Measurements from ENCODE around the gene NHLH1.

Gene NHLH1

GRCh38 chr1:160330119-160330518, 36.8 kb upstream of the NHLH1 start:
- TF ChIP-seq, protein P1, sequence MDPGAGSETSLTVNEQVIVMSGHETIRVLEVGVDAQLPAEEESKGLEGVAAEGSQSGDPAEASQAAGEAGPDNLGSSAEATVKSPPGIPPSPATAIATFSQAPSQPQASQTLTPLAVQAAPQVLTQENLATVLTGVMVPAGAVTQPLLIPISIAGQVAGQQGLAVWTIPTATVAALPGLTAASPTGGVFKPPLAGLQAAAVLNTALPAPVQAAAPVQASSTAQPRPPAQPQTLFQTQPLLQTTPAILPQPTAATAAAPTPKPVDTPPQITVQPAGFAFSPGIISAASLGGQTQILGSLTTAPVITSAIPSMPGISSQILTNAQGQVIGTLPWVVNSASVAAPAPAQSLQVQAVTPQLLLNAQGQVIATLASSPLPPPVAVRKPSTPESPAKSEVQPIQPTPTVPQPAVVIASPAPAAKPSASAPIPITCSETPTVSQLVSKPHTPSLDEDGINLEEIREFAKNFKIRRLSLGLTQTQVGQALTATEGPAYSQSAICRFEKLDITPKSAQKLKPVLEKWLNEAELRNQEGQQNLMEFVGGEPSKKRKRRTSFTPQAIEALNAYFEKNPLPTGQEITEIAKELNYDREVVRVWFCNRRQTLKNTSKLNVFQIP (CRISPR knock-in tag; IDR thresholded peaks at IDR 0.05; ENCODE audit: borderline replicate concordance, low read depth), result no peak
- TF ChIP-seq ZNF8 (CRISPR knock-in tag; IDR thresholded peaks at IDR 0.05) (no peak), ARNTL (CRISPR knock-in tag; IDR thresholded peaks at IDR 0.05; ENCODE audit: borderline replicate concordance, low read depth) (no peak), OSR1 (CRISPR knock-in tag; IDR thresholded peaks at IDR 0.05) (no peak), GLIS3 (CRISPR knock-in tag; IDR thresholded peaks at IDR 0.05) (no peak), CREB5 (CRISPR knock-in tag; IDR thresholded peaks at IDR 0.05; ENCODE audit: low read depth) (no peak), ZFP30 (CRISPR knock-in tag; IDR thresholded peaks at IDR 0.05) (no peak), ZC3H10 (CRISPR knock-in tag; IDR thresholded peaks at IDR 0.05) (no peak), ISL1 (CRISPR knock-in tag; IDR thresholded peaks at IDR 0.05) (no peak), CSDC2 (CRISPR knock-in tag; IDR thresholded peaks at IDR 0.05) (no peak), BACH2 (CRISPR knock-in tag; IDR thresholded peaks at IDR 0.05; ENCODE audit: borderline replicate concordance) (no peak), ZNF565 (CRISPR knock-in tag; conservative IDR thresholded peaks at IDR 0.05; ENCODE audit: low read depth) (no peak), TCF4 (CRISPR knock-in tag; IDR thresholded peaks at IDR 0.05; ENCODE audit: borderline replicate concordance) (no peak), ZNF70 (CRISPR knock-in tag; IDR thresholded peaks at IDR 0.05) (no peak), RARB (CRISPR knock-in tag; IDR thresholded peaks at IDR 0.05) (no peak), PPARA (CRISPR knock-in tag; IDR thresholded peaks at IDR 0.05; ENCODE audit: borderline replicate concordance) (no peak), PATZ1 (CRISPR knock-in tag; IDR thresholded peaks at IDR 0.05; ENCODE audit: borderline replicate concordance) (no peak), CSRNP3 (CRISPR knock-in tag; IDR thresholded peaks at IDR 0.05) (no peak)
- TF ChIP-seq, protein P2, sequence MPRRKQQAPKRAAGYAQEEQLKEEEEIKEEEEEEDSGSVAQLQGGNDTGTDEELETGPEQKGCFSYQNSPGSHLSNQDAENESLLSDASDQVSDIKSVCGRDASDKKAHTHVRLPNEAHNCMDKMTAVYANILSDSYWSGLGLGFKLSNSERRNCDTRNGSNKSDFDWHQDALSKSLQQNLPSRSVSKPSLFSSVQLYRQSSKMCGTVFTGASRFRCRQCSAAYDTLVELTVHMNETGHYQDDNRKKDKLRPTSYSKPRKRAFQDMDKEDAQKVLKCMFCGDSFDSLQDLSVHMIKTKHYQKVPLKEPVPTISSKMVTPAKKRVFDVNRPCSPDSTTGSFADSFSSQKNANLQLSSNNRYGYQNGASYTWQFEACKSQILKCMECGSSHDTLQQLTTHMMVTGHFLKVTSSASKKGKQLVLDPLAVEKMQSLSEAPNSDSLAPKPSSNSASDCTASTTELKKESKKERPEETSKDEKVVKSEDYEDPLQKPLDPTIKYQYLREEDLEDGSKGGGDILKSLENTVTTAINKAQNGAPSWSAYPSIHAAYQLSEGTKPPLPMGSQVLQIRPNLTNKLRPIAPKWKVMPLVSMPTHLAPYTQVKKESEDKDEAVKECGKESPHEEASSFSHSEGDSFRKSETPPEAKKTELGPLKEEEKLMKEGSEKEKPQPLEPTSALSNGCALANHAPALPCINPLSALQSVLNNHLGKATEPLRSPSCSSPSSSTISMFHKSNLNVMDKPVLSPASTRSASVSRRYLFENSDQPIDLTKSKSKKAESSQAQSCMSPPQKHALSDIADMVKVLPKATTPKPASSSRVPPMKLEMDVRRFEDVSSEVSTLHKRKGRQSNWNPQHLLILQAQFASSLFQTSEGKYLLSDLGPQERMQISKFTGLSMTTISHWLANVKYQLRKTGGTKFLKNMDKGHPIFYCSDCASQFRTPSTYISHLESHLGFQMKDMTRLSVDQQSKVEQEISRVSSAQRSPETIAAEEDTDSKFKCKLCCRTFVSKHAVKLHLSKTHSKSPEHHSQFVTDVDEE (CRISPR knock-in tag; IDR thresholded peaks at IDR 0.05), result no peak
- peak; percentile 40 for ATAC-seq

DNA sequence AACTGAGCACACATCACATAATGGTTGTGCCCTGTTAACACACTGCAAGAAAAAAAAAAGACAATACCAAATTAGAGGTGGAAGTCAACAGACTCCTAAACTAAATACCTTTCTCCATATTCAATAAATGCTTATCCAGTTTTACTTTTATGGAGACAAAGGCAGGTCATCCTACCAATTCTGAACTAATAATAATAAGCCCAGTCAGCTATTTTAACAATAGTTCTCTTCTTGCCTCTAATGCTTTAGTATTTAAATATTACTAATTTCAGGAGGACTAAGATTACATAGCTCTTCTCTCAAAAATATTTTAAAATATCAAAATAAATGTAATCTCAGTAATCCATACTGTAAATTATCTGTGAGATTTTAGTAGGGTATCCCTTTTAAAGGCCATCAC, 34.4 kb upstream of the NHLH1 start:
- no peak for ATAC-seq
- TF ChIP-seq TOX (CRISPR knock-in tag; IDR thresholded peaks at IDR 0.05; ENCODE audit: borderline replicate concordance) (no peak), ZFP30 (CRISPR knock-in tag; IDR thresholded peaks at IDR 0.05) (no peak), ZC3H10 (CRISPR knock-in tag; IDR thresholded peaks at IDR 0.05) (no peak), ARNTL (CRISPR knock-in tag; IDR thresholded peaks at IDR 0.05; ENCODE audit: borderline replicate concordance, low read depth) (no peak), CSRNP3 (CRISPR knock-in tag; IDR thresholded peaks at IDR 0.05) (no peak), ZNF565 (CRISPR knock-in tag; conservative IDR thresholded peaks at IDR 0.05; ENCODE audit: low read depth) (no peak), GLIS3 (CRISPR knock-in tag; IDR thresholded peaks at IDR 0.05) (no peak), RARB (CRISPR knock-in tag; IDR thresholded peaks at IDR 0.05) (no peak), ZFP3 (CRISPR knock-in tag; IDR thresholded peaks at IDR 0.05) (no peak)
- TF ChIP-seq, protein P1 (CRISPR knock-in tag; IDR thresholded peaks at IDR 0.05; ENCODE audit: borderline replicate concordance, low read depth), result no peak
- TF ChIP-seq, protein P2 (CRISPR knock-in tag; IDR thresholded peaks at IDR 0.05), result no peak

Data from SK-N-SH treated with all-trans-retinoic acid at 6 μM for 48 hours (cell line).